Keratinocyte (primary cell): Measurements from ENCODE around the gene ZNG1A.
"Not testable (repeated sequence)": the region's sequence is repeated elsewhere in the genome, so short reads cannot be mapped to it uniquely, and the experiment has no call there.

Experiments used
- CTCF ChIP-seq, 3 experiments: IDR thresholded peaks in 1 of 3; conservative IDR thresholded peaks in 1 of 3; optimal IDR thresholded peaks in 1 of 3; 2 replicates in 2 of 3; 3 replicates in 1 of 3; pipeline versions ENCODE3 to v1.5.1; 2011; ENCODE audit warnings: low read length in 3 of 3, mild to moderate bottlenecking in 3 of 3, moderate library complexity in 2 of 3, control low read depth in 1 of 3, inconsistent platforms in 1 of 3; ENCODE audit not compliant: insufficient read depth in 2 of 3; ENCODE audit errors: extremely low read depth in 1 of 3
- EZH2 ChIP-seq: IDR thresholded peaks from one replicate; pipeline ENCODE4 v1.6.1; 2012; ENCODE audit warnings: inconsistent platforms, mild to moderate bottlenecking, low read length, moderate library complexity

GRCh38 chr9:114267-115117 is 64.4 kb downstream of the ZNG1A start:
- not testable (repeated sequence) for TF ChIP-seq CTCF (optimal IDR thresholded peaks at IDR 0.05 in 1 of 3, IDR thresholded peaks at IDR 0.05 in 1 of 3, conservative IDR thresholded peaks at IDR 0.05 in 1 of 3; ENCODE audit: extremely low read depth in 1 of 3, insufficient read depth in 2 of 3, low read length in 3 of 3); EZH2
